NCI-H1417 treated with DMSO at 0.1 percent for 48 hours (cell line): ENCODE measurements around the gene POGLUT2.

Experiments used
- DNase-seq: peaks from one replicate; lab custom pipeline; 2025; lab: John Stamatoyannopoulos, UW

POGLUT2 gene

DNA sequence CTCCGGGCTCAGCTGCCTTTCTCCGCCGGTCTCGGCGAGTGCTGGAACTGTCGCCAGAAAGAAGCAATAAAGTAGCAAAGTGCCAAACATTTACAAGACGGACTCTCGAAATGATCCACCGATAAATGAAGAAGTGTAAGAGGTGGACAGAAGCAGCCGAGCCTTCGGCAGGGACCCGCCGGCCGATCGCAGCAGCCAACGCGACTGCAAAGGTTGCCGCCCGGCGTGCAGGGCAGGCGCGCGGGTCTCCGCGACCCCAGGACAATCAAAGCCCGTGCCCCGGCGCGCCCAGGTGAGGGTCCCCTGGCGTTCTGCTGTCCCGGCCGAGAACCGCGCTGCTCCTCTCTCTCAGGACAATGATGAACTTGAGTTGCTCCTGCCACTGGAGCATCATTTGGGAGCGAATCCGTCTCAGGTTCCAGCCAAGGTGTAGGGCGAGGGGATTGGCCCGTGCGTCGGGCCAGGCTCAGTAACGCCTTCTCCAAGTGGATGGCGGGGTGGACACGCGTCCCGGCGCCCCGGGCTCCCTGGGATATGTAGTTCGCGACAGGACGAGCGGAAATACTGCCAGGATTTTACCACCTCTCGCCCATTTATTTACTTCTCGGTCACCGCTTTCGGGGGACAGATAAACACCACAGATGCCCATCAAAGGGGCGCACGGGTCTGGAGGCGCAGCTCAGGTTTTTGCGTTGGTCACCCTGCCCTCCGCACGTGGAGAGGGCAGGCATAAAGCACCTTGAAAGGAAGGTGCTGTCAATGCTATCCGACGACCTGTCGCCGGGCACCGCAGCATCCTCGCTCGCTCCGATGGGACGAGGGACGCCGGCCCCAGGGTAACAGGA lies at the start of gene POGLUT2, which contains the start of gene BIVM:
TSS of gene POGLUT2 (minus strand) at position 396 of the 845 bp plus-strand sequence. CDS start at position 90, 306 bp downstream.
TSS of gene BIVM (plus strand) at position 539 of the 845 bp plus-strand sequence. CDS start 8,149 bp downstream, outside the sequence.
- DNase-seq: peak; percentile 64

DNA sequence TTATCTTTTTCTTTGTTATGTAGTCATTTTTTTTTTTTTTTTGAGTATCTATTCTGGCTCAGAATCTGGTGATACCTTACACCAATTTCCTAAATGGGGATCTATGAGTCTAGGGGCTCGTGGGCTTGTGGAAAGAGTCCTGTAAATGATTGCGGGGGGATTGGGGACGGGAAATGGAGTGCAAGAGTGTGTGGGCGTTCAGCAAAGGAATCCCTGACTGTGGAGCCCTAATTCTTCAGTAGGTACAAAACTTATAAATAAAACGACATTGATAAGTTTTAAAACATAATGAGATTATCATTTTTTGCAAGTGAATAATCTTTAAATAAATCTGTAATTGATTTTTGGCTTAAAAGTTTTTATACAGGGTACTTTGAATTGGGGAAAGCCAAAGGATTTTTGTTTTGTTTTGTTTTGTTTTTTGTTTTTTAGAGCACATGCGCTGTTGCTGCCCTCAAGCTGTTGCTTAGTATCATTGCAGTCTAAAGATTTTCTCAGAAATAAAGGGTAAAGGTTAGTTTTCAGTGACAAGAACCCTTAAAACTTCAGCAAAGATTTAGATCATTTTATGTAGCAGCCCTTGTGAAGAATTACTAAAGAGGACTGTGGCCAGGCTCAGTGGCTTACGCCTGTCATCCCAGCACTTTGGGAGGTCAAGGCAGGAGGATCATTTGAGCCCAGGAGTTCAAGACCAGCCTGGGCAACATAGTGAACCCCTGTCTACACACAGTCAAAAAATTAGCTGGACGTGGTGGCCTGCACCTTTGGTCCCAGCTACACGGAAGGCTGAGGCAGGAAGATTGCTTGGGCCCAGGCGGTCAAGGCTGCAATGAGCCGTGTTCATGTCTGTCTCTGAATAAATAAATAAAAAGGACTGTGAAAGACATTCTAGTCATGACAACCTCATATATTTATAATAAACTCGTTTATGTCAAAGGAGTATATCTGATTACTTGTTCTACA lies 48.8 kb upstream of the POGLUT2 start:
- DNase-seq: peak; percentile 12

DNA sequence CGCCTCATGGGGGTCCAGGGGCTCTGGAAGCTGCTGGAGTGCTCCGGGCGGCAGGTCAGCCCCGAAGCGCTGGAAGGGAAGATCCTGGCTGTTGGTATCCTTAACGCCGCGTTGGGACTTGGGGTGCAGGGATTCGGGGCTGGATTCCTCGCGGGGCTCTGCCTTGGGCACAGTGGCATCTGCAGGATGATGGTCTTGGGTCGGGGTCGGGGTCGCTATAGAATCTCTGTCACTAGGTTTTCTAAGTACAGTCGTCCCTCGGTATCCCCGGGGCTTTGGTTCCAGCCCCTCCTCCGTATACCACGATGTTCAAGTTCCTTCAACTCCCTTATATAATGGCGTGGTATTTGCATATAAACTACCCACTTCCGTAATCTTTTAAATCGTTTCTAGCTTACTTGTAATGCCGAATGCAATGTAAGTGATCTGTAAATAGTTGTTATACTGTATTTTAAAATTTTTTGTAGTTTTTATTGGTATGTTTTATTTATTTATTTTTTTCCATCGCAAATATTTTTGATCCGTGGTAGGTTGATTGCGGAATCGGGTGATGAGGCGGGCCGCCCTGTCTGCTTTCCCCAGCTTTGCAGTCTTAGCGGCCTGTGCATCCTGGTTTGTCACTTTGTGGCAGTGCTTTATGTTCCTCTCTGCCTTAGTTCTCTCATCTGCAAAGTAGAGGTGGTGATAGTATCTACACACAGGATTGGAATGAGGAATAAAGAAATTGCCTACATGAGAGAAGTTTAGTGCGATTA lies 47.7 kb upstream of the POGLUT2 start:
- DNase-seq: peak; percentile 3

DNA sequence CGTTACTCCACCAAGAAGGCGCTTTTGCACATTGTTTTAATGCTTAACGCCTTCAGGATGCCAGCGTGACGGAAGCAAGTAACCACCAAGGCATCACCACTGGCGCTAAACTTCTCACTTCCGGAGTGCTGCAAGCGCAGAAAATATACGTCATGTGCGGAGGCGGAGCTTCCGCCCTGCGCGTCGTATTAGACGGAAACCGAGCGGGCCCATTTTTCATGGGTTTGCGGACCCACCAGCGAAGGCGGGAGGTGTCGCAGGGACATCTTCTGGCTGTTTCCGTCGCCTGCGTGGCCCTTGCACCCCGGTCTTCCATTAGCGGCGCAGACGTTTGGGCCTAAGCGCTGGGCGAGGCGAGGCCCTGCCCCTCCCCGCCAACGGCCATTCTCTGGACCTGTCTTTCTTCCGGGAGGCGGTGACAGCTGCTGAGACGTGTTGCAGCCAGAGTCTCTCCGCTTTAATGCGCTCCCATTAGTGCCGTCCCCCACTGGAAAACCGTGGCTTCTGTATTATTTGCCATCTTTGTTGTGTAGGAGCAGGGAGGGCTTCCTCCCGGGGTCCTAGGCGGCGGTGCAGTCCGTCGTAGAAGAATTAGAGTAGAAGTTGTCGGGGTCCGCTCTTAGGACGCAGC lies 47.0 kb upstream of the POGLUT2 start, which contains the start of gene ERCC5:
TSS of gene ERCC5 (plus strand) at position 403 of the 631 bp plus-strand sequence. CDS start 235 bp downstream, outside the sequence.
- peak; percentile 92 for DNase-seq

DNA sequence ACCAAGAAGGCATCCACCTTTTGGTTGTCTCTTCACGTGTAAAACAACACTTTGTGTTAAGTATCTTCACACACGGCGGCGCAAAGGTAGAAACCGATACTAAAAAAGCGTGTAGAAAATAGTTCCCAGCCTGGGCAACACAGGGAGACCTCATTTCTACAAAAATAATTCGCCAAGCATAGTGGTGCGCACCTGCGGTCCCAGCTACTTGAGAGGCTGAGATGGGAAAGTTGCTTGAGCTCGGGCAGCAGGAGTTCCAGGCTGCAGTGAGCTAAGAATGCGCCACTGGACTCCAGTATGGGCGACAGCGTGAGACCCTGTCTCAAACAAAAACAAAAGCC lies 46.5 kb upstream of the POGLUT2 start:
- DNase-seq: no peak

DNA sequence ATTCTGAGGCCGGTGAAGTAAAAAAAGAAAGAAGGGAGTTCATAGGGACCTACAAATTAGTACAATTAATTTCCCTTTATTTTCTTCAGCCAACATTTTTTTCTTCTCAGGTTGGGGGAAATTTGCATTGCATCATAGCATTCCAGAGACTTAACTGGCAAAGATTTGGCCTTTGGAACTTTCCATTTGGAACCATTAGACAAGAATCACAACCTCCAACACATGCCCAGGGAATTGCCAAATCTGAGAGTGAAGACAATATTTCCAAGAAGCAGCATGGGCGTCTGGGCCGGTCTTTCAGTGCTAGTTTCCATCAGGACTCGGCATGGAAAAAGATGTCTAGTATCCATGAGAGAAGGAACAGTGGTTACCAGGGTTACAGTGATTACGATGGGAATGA lies 40.7 kb upstream of the POGLUT2 start:
- DNase-seq: no peak

DNA sequence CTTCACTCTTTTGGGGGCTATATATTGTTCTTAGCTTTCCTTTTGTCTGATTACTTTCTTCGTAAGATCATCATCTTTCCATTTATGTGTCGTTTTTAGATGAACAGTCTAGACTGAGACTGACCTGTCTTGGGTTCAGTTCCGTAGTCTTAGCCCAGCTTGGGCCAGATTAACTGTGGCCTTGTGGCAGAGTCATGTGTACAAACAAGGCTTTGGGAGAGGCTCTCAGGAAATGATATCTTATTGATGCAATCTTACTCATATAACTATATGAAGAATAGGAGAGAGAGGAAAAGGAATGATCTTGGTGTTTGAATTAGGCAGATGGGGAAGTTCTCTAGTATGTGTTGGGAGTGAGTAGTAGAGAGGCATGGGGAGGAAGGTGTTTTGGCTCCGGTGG lies 40.2 kb upstream of the POGLUT2 start:
- DNase-seq: no peak

DNA sequence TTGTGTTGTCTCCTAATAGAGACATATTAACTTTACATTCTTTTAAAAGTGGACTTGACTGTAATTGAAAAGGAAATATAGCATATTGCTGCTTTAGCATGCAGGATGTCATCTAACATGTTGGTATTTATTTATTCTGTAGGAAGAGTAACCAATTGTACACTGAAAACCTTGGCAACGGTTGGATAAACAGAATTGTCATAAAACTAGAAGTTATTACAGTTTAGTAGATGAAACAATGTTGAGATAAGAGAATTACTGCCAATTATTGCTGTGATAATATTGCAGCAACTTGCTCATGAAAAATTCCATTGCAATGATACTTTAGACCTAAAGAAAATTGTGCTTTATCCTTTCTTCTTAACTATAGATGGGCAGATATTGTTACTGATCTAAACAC lies 39.5 kb upstream of the POGLUT2 start:
- DNase-seq: no peak

DNA sequence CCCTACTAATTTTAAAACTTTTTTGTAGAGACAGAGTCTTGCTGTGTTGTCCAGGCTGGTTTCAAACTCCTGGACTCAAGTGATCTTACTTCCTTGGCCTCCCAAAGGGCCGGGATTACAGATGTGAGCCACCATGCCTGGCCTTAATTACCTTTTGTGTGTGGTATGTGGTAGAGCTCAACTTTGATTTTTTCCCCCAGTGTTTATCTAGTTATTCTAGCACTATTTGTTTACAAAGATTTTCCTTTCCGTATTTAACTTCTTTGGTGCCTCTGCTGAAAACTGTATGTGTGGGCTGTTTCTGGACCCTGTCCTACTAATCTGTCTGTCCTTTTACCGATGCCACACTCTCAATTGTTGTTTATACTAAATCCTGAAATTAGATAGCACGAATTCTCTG lies 37.7 kb upstream of the POGLUT2 start:
- no peak for DNase-seq

DNA sequence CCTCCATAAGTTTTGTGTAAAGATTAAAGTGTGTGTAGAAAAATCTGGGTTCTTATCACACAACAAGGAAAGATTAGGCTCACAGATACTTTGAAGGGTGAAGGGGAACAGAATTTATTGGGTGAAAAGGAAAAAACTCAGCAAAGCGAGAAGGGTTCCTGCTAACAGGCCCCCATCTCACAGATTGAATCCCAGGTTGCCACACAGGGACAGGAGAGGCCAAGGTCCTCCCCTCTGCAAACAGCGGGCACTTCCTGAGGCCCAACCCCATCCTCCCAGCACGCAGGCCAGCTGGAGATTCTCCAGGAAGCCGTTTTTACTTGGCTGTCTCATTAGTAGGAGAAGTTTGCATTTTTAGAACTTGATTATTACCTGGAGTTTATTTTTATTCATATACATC lies 31.9 kb upstream of the POGLUT2 start:
- no peak for DNase-seq

DNA sequence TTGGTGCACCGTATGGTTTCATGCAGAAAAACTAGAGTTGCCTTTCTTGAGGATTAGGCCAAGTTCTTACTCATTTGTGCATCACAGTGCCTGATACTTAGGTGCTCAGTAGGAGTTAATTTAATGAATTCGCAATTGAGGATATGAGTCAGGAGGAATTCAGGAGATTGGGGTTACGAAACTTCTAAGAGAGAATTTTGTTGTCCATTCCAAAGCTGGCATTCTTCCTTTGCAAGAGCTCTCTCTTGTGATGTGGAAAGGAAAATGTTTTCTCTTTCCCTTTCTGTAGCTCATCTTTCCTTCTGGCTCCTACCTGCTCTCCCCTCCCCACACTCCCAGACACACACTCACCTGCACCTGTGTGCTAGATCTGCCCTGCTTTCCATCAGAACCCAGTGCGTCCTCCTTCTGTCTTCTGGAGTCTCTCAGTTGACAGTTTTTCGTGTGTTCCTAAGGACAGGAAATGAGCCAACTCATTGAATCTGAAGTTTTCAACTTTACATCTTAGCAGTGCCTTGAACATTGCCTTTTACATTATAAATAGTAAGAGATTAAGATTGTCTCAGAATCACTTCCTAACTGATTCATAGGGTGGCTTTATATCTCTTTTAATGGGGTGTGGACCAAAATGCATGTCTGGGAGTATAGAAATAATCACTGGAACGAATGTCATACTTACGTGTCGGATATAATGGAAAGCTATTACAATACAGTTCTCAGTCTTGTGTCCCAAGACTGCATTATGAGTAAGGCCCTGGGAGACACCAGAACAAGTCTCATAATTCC lies 27.3 kb upstream of the POGLUT2 start:
- DNase-seq: no peak

DNA sequence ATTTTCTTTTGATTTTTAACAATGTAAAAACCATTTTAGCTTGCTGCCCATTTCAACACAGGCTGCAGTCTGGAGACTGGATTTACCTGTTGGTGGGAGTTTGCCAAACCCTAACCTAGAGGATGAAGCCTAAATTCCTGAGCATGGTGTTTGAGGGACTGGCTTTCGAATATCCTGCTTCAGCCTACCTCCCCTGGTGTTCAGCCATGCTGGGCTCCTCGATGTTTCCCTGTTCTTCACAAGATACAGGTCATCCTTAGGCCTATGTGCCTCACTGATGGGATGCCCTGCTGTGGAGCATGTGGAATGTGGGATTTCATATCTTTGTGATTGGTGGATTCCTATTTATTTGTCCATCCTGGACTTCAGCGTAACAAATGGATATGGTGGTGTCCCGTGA lies 26.6 kb upstream of the POGLUT2 start:
- no peak for DNase-seq

DNA sequence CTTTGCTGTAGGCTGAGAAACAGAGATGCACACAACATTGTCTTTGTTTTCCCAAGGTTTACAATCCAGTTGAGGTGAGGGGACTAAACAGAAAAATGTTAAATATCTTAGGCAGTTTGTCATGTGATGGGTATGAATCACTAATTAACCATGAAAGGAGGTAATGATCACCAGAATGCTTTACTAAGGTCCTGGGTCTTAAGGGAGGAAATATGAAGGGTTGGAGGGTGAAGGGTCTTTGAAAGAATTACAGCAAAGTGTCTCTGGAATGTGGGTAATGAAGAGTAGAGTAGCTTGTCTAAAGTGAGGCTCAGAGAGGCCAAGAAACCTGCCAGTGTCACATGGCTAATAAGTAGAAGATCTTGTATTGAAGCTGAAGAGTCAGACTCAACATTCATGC lies 19.1 kb upstream of the POGLUT2 start:
- no peak for DNase-seq

DNA sequence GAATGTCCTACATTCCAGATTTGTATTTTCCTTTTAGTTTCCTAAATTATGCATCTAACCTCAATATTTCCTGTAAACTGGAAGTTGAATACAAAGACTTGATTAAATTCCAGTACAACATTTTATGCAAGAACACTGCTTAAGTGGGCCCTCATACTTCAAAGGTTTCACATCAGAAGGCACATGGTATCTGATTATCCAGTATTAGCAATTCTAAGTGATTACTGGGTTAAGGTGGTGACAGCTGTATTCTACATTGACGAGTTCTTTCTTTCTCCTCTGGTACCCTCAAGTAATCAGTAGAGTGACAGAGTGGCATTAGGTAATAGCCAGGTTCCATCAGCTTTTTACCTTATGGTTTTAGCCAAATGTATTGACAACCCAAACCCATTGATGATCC lies 18.5 kb upstream of the POGLUT2 start:
- DNase-seq: no peak

DNA sequence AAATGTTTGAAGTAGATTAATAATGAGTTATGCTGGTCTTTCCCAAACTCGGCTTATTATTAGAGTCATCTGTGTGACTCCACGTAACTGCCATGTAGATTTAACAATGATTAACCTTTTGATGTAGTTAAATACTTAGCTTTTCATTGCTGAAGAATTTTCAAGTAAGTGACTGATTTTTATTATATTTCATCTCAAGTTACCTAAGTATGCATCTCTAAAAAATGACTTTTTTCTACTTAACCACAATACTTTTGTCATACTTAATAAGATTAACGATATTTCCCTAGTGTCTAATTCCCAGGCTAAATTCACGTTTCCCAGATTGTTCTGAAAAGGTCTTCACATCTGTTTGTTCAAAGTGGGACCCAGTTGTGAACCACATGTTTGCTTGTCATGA lies 17.9 kb upstream of the POGLUT2 start:
- DNase-seq: no peak

DNA sequence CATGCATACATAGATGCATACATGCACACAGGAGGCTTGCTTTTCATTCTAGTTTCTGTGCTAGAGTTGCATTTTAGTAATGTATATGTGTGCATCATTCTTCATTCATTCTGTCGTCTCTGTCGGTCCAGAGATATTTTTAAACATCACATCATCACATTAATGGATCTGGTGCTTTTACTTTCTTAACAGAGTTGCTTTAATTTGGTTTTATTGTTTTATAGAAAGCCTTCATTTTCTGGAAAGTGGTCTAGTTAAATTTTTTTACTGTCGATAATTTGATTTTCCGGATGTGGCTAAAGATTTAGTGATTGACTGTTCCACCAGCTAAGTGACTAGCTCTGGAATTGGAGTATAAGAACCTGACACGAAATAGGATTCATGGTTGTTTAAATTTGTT lies 17.0 kb upstream of the POGLUT2 start:
- no peak for DNase-seq

DNA sequence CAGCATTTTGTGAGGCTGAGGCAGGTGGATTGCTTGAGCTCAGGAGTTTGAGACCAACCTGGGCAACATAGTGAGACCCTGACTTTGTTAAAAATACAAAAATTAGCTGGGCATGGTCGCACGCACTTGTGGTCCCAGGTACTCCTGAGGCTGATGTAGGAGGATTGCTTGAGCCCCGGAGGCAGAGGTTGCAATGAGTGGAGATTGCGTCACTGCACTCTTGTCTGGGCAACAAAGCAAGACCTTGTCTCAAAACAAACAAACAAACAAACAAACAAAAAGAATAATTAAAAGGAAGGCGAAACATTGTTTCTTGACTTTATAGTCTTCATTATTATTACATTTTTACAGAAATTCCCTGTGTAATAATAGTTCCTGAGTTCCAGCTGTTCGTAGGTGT lies 16.0 kb upstream of the POGLUT2 start:
- DNase-seq: no peak

DNA sequence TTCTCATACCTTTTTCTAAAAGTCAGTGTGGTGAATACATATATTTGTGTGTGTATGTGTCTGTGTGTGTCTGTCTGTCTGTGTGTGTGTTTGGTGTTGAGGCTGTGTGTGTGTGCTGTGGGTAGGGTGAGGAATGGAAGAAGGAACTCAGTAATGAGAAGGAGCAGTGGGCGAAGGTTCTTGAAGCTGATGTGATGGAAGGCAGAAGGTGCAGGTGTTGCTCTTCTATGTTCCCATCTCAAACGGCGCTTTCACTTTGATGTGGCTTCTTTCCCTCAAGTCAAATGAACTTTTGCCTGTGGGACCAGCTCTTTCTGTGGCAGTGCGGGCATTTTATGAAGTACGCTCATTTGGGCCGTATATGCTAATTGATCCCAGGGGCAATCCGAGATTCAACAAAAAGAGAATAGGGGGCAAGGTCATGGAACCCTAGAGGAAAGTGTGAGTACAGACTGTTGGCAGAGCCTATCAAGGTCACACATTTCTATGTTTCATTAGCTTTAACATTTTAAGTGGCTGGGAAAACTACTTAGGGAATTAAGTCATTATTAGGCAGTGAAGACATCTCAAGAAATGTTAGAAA lies 15.3 kb upstream of the POGLUT2 start:
- no peak for DNase-seq

DNA sequence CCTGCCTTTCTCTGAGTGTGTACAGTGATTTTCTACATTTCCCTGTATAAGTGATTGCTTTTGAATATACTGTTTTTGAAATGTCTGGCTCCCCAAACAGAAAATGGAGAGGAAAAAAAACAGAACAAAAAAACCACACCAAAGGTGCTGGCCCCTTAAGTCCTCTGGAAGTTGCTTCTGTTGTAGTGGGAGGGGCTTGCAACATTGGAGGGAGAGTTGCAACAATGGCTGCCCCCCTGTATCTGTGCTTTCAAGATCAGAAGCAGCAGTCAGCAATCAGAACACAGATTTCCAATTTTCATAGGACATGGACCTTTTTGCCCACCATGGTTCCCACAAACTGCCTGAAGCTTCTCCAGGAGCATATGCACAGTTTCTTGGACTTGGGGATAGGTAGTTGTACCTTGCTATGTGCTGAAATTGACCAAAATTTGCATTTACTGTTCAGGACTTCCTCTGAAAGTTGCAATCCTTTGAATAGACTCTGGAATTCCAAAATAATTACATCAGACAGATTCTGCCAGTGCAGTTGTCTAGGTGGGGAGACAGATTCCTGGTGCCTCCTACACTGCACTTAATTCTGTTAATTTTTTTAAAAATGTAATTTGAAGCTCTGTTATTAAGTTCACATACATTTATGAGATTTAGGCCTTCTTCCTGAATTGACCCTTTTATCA lies 14.0 kb upstream of the POGLUT2 start:
- DNase-seq: no peak

DNA sequence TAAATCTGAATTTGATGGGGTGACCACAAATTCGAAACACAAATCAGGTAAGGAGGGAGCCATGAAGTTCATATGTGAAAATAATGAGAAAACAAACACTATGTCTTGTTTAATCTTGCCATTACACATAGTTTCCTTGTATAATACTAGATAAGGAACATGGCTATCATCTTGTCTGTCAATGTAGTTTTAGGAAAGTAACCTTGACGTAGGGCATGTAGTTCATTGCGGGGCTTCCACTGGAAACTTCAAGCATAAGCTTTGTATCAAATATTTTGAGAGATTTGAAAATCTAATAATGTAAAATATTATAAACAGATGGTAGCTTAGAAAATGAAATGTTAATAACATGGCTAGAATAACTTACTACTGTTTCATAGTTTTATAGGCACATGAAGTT lies 8.9 kb upstream of the POGLUT2 start:
- no peak for DNase-seq
